ENCODE data around the gene ARL13B.
"Not testable (repeated sequence)": the region's sequence is repeated elsewhere in the genome, so short reads cannot be mapped to it uniquely, and the experiment has no call there.

Gene ARL13B

DNA sequence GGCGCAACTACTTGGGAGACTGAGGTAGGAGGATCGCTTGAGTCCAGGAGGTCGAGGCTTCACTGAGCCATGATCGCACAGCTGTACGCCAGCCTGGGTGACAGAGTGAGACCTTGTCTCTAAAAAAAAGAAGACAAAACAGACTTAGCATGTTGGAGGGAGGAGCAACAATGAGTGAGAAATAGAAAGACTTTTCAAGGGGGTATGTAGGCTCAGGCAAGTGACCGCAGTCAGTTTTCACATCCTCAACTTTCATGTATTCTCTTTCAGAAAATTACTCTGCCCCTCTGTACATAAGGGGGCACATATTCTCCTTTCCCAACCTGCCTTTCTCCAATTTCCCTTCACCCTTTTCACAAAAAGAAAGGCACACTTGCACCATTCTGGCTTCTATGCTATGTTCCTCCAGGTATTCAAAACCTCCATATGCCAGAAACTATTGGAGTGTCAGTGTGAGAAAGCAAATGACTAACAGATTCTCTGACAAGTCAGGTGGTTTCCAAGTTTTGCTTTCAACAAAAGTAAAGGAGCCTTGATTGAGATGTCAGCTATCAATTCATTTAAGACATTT is 90.5 kb downstream of the ARL13B start:
- no peak overlapping the region for H3K27ac ChIP-seq
- TF ChIP-seq, protein P1, sequence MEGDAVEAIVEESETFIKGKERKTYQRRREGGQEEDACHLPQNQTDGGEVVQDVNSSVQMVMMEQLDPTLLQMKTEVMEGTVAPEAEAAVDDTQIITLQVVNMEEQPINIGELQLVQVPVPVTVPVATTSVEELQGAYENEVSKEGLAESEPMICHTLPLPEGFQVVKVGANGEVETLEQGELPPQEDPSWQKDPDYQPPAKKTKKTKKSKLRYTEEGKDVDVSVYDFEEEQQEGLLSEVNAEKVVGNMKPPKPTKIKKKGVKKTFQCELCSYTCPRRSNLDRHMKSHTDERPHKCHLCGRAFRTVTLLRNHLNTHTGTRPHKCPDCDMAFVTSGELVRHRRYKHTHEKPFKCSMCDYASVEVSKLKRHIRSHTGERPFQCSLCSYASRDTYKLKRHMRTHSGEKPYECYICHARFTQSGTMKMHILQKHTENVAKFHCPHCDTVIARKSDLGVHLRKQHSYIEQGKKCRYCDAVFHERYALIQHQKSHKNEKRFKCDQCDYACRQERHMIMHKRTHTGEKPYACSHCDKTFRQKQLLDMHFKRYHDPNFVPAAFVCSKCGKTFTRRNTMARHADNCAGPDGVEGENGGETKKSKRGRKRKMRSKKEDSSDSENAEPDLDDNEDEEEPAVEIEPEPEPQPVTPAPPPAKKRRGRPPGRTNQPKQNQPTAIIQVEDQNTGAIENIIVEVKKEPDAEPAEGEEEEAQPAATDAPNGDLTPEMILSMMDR (conservative IDR thresholded peaks at IDR 0.05) = no peak
- no peak for TF ChIP-seq ZFX (IDR thresholded peaks at IDR 0.05)

GRCh38 chr3:94071713-94072284 is 91.8 kb downstream of the ARL13B start:
- no peak overlapping the region for H3K27ac ChIP-seq
- TF ChIP-seq, protein P1 (conservative IDR thresholded peaks at IDR 0.05) = no peak
- TF ChIP-seq ZFX (IDR thresholded peaks at IDR 0.05) = no peak

DNA sequence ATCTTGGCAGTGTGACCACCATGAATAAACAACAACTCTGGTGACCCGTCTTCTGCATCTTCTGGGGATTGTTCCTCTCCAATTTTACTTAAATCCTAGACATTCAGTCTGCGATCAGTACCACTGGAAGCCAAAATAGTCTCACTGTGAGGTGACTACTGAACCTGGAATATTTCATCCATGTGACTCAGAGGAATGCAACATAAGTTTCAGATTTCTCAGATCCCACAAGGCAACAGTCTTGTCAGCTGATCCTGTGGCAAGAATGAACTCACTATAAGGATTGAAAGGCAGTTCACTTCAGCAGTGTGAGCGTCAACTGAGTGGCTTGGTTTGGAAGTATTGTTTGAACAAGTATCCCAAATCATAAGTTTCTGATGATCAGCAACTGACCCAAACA is 96.1 kb downstream of the ARL13B start:
- TF ChIP-seq ZFX (IDR thresholded peaks at IDR 0.05) = no peak
- TF ChIP-seq, protein P1 (conservative IDR thresholded peaks at IDR 0.05) = no peak
- H3K27ac ChIP-seq = no peak overlapping the region

DNA sequence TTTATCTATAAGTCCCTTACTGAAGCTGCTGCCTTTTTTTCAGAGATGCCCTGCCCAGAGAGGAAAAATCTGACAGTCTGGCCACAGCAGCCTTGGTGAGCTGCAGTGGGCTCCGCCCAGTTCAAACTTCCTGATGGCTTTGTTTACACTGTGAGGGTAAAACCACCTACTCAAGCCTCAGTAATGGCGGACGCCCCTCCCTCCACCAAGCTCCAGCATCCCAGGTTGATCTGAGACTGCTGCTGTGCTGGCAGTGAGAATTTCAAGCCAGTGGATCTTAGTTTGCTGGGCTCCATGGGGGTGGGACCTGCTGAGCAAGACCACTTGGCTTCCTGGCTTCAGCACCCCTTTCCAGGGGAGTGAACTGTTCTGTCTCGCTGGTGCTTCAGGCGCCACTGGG is 100.6 kb downstream of the ARL13B start:
- H3K27ac ChIP-seq = not testable (repeated sequence)

DNA sequence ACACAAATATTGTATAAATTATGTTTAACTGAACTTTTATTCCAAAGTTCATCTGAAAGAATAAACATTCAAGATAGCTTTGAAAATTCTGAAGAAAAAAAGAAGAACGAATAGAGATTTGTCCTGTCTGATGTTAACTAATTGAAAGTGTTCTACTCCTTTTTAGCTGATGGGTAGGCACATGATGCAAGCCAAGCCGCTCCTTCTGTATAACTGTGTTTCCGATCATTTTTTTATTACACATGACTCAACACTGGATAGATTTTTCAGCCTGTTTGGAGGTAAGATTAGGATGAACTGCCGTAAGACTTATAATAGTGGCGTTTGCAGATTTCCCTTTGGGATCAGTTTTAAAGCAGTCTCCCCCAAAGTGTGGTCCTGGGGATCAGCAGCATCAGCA is 101.9 kb downstream of the ARL13B start:
- TF ChIP-seq ZFX (IDR thresholded peaks at IDR 0.05) = no peak
- TF ChIP-seq, protein P1 (conservative IDR thresholded peaks at IDR 0.05) = no peak
- H3K27ac ChIP-seq = no peak overlapping the region

- TF ChIP-seq, protein P1 (conservative IDR thresholded peaks at IDR 0.05) = no peak
- H3K27ac ChIP-seq = no peak overlapping the region
These were observed 102.5 kb downstream of the ARL13B start for GRCh38 chr3:94082391-94082937.

- no peak for TF ChIP-seq ZFX (IDR thresholded peaks at IDR 0.05)
- TF ChIP-seq, protein P1 (conservative IDR thresholded peaks at IDR 0.05) = no peak
- no peak overlapping the region for H3K27ac ChIP-seq
These were observed 103.3 kb downstream of the ARL13B start for GRCh38 chr3:94083261-94083660.

DNA sequence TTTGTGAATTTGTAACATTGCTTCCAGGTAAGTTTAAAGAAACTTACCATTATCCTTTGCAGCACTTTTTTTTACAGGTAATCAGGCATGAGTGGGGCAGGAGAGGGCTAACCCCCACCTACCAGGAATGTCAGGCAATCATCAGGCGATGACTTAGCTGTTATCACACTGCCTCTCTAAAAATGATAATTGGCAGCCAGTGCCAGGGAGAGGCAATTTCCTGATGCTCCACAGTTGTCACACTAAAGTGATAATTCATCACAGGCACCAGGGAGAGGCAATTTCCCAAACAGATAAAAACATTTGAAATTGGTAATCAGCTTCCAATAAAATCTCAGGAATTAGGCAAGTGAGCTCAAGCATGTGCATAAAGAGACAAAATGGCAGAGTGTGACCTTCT is 109.2 kb downstream of the ARL13B start:
- H3K27ac ChIP-seq = no peak overlapping the region
- no peak for TF ChIP-seq ZFX (IDR thresholded peaks at IDR 0.05)
- TF ChIP-seq, protein P1 (conservative IDR thresholded peaks at IDR 0.05) = no peak

Data from C4-2B (cell line).